GM21515 (cell line): ENCODE results near the gene CCDC174.

Experiments
- ATAC-seq: cut with Tn5 transposase; IDR thresholded peaks from one replicate; pipeline ENCODE4 v1.9.1; 2021; ENCODE audit not compliant: unreplicated experiment

The CCDC174 gene

DNA sequence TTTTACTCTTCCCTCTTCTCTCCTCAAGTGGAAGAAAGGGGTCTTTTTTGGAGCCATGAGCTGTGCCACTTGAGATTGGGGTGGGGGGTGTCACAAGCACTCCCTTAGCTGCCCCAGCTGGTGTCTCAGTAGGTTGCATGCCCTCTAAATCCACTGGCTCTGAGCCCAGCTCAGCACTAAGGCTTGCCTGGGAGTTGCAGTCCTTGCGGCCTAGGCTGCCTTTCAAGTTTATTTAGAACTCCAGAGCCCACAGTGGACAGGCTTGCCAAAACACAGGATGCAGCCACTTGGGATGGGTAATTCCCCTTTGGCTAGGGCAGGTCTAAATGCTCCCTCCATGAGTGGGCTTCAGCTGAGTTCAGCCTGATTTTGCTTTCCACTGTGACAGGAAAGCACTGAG, 48.1 kb downstream of the CCDC174 start:
- ATAC-seq, result no peak

- ATAC-seq, result no peak
Observed at GRCh38 chr3:14700891-14701290, 49.3 kb downstream of the CCDC174 start.

DNA sequence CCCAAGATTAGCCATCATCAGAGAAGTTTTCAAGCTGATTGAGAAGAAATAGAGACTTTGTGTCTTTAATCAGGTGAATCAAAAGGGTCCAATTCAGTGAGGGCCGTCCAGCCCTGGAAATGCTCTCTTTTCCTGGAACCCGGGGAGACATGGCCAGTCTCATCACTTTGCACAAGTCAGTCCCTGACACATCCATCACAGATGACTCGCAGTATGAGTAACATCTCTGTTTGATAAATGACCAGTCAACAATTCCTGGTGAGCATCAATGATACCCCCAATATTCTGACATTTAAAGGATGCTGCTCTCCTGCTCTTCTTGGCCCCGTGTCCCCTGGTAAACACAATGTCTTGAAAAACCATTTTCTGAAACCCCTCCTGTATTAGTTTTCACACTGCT, 50.1 kb downstream of the CCDC174 start:
- no peak for ATAC-seq

DNA sequence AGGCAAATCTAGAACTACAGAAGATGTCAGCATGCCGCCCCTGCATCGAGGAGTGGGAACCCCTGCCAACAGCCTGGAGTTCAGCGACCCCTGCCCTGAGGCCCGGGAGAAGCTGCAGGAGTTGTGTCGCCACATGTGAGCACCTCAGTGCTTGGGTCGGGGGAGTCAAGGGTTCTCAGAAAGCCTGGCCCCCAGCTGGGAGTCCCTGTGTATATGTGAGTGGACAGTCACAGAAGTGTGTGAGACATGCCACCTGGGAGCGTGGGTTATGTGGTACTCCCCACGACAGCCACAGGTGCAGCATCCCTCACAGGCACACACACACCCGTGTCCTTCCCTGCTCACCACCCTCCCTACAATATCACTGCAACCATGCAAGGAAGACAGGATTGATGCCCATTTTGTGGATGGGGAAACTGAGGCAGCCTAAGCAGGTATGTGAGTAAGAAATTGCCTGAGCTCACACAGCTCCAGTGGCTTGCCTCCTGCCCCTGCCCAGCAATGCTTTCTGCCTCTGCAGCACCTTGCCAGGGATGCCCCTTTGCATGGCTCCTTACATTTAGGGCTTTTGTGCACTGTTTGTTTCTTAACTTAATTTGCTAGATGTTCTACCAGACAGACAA, 51.7 kb downstream of the CCDC174 start:
- ATAC-seq, result no peak

DNA sequence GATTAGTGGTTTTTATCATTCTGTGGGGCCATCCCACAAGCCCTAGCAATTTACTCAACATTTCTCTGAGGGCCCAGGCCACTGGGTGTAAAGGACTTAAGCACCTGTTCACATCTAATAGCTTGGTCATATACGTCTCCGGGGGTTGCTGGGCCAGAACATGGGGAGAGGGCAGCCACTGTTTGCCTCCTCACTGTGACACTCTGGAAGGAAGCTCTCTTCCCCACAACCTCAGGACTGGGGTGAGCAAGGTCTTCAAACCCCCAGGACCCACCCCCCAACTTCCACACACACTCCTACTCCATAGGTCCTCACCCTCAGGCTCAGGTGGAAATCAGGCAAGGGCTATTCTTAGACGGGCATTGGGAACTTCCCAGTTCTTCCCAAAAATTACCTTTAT, 52.2 kb downstream of the CCDC174 start:
- ATAC-seq, result no peak

- ATAC-seq, result no peak
Observed at GRCh38 chr3:14706096-14706495, 54.5 kb downstream of the CCDC174 start.

- no peak for ATAC-seq
Observed at GRCh38 chr3:14716591-14716990, 65.0 kb downstream of the CCDC174 start.

DNA sequence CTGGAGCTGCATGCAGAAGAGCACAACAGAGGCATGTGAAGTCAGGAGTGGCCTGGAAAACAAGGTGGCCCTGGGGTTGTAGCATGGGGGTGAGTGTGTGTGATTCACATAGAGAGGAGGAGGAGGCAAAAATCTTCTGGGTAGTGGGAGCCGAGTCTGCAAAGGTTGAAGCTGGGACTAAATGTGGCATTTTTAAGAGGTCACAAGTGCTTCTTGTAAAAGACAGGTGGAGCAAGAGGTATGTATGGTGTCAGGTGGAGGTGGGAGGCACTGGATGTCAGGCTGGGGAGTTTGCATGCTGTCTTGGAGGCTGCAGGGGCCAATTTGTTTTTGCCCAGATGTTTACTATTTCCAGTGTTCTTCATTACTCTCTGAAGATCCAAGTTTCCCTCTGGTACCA, 65.7 kb downstream of the CCDC174 start:
- ATAC-seq, result no peak

DNA sequence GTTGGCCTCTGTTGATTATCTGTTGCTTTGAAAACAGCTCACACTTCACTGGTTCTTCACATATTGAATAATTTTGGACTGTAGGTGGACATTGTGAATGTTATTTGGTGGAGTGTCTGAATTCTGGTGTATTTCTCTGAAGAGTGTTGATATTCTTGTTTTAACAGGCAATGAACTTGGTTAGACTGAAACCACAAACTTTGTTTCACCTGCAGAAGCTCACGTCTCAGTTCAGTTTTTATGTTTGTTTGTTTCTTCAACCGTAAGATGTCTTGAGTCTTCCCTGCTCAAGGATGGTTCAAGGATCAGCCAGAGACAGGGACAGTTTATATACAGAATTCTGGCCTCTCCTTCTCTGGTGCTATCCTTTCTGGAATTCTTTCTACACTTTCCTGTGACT, 67.0 kb downstream of the CCDC174 start:
- ATAC-seq, result no peak

DNA sequence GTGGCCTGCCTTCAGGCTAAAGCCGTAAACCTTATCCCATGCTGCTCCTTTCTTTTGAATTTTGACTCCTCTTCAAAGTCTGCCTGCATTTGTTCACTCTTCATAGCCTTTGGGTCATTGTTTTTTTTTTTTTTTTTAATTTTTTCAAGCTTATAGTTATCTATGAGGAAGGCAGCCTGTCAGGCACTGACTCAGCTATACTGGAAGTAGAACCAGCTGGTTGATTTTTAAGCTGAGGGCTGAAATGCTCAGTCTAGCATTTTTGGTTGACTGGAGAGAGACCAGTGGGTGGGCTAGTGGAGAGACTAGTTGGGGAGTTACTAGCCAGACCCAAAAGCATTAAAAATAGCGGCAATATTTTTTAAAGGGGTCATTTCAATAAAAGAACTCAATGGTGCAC, 67.4 kb downstream of the CCDC174 start:
- no peak for ATAC-seq

DNA sequence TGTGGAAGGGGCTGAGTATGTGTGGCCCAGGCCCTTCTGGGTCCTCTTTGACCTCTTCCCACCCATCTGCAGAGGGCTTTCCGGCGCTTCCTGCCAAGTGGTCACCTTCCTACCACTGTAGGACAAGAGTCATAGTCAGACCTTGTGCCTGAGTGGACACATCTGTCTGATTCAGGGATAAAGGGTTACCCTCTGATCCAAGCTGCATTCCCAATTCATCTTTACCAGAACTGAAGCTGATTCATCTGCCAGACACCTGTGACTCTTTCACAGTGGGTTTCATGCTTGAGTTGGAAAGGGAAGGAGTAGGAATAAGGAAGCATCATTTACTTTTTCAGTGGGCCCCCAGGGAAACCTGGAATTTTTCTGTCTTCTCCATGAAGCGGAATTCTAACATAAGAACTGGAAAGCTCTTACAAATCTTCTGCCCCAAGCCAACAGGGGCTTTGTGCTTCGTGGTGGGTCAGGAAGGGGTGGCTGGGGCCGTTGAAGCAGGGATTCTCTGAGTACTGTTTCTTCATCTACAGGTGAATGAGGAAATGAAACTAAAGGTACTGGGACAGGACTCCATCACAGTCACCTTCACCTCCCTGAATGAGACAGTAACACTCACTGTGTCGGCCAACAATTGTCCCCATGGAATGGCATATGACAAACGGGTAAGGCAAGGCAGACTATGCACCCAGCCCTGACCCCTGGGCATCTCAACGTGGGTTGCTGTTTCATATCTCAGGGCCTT, 69.7 kb downstream of the CCDC174 start:
- ATAC-seq, result no peak
